ENCODE measurements around the gene NLRP5.
"Not testable (repeated sequence)": the region's sequence is repeated elsewhere in the genome, so short reads cannot be mapped to it uniquely, and the experiment has no call there.

Gene NLRP5

GRCh38 chr19:56099638-56100539, 113.3 kb downstream of the NLRP5 start:
- no peak for DNase-seq

- DNase-seq: no peak
Observed at GRCh38 chr19:56101095-56101494, 114.5 kb downstream of the NLRP5 start.

DNA sequence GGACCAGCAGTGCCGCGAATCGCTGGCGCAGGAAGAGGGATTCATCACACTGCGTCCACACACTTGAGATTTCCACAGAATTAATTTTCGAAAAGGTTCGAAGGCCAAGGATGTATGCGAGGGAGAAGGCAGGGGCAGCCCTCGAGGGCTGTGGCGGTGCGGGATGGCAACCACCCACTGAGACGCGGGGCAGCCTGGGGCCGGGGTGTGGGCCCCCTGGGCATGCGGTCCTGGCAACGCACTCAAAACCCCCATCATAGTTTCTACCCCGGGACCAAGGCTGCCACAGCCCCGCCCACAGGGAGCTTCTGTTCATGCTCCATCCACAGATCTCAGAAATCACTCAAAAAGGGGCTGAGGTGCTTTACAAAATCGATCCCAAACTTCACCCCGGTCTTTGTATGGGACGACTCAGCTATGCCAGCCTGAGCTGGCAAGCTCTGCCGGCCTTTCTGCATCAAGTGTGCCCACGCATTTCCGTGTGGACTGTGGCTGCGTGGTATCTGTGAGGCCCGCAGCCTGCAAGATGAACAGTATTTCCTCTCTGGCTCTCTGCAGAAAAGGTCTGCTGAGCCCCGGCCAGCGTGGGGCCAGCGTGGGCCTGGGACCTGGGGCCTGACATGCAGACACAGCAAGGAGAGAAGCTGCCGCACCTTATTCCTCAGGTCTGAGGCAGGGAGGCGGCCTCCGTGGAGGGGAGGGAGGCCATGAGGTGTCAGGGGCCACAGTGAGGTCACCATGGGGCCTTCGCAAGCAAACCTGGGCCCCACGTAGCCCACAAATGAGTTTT, 115.4 kb downstream of the NLRP5 start:
- no peak for DNase-seq

GRCh38 chr19:56103027-56103614, 116.5 kb downstream of the NLRP5 start:
- DNase-seq: no peak

DNA sequence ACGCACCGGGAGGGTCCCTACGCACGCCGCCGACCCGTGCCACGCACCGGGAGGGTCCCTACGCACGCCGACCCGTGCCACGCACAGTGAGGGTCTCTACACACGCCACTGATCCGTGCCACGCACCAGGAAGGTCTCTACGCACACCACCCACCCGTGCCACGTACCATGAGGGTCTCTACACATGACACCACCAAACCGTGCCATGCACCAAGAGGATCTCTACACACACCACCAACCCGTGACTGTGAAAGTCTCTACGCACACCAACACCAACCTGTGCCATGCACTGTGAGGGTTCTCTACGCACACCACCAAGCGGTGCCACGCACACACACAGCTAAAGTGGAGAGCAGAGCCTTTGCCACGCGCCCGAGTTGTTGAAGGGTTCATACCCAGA, 117.8 kb downstream of the NLRP5 start:
- DNase-seq: no peak

DNA sequence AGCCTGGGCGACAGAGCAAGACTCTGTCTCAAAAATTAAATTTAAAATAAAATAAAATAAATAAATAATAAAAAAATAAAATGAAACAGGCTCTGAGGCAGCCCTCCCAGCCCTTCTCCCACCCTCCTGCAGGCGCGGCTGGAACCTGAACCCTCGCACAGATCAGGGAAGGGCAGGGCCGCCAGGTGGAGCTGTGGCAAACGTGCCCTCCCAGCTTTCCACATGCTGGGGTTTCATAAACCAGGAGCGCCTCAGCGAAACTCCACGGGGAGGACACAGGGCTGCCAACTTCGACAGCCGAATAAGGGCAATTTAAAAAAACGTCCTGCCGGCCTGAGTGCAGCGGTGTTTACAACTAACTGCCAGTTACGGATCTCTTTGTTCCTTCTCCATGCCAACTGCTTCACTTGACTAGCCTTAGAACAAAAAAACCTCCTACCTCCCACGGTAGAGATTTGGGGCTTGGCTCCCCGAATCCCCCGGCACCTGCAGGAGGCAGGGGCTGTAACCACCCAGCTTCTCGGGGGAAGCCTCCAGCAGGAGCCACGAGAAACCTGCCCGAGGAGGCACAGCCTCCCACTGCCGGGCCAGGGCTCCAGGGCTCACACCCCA, 118.6 kb downstream of the NLRP5 start:
- DNase-seq: no peak

DNA sequence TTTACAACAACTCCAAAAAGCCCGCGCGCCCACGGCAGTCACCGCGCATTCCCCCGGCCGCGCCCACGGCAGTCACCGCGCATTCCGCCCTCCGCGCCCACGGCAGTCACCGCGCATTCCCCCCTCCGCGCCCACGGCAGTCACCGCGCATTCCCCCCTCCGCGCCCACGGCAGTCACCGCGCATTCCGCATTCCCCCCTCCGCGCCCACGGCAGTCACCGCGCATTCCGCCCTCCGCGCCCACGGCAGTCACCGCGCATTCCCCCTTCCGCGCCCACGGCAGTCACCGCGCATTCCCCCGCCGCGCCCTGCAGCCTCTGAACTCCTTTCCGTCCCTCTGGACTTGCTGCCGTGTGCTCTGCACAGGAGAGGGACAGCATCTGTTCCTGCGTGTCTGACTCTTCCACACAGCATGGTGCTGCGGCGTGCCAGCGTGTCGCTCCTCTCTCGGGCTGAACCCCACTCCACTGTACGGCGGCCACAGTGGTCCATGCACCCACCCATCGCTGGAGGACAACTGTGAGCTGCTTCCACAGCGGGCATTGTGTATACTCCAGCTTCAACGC, 119.3 kb downstream of the NLRP5 start:
- not testable (repeated sequence) for DNase-seq

- no peak for DNase-seq
Observed at GRCh38 chr19:56106397-56106849, 119.8 kb downstream of the NLRP5 start.

- no peak for DNase-seq
Observed at GRCh38 chr19:56106993-56107392, 120.4 kb downstream of the NLRP5 start.

DNA sequence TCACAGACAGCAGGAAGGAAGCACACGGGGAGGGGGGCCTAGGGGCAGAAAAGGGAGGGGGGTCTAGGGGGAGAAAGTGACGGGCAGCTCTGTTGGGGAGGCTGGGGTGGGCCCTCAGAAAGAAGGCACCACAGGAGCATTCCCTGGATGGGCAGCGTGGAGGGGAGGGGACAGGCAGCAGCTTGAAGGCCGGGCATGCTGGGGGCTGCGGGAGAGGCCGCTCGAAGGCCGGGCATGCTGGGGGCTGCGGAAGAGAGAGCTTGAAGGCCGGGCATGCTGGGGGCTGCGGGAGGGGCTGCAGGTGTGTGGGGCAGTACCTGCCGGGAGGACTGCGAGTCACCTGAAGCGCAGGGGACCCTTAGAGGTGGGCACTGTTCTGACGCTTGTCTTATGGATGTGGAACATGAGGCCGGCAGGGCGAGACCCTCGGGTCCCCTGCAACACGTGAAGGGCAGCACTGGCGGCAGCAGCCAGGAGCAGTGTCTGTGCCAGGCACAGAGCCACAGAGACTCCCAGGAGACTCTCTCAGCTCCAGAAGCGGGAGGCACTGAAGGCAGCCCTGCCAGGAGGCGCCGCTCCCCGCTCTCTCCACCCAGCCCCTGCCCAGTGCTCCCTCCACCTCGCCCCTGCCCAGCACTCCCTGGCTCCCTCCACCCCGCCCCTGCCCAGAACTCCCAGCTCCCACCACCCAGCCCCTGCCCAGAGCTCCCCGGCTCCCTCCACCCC, 121.2 kb downstream of the NLRP5 start:
- no peak for DNase-seq

DNA sequence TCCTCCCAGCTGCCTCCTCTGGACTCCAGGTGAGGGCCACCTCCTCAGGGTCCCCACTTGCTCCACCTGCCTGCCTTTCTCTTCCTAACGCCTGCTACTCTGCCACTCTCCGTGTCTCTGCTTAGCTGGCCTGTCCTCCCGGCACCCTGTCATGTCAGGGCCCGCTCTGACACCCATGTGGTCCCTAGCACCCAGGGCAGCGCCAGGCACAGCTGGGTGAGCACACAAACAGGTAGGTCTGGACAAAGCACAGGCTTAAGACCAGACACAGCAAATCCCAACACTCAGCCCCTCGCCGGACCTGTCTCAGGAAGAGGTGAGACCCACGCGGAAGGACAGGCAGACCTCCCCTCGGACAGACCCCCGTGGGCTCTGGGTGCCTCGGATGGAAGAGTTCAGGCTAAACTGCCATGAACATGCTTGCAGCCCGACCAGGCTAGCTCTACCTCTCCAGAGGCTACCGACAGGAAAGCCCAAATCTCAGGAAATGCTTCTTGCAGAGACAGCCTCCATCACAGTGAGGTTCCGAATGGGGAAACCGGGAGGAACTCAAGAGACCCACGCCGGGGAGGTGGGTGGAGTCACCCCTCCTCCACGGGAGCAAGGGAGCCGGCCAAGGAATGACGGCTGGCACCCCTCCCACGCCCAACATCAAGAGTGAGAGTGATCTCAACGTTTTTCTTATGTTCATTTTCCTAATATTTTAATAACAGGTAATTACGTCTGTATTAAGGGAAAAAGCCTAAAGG, 122.0 kb downstream of the NLRP5 start:
- no peak for DNase-seq

DNA sequence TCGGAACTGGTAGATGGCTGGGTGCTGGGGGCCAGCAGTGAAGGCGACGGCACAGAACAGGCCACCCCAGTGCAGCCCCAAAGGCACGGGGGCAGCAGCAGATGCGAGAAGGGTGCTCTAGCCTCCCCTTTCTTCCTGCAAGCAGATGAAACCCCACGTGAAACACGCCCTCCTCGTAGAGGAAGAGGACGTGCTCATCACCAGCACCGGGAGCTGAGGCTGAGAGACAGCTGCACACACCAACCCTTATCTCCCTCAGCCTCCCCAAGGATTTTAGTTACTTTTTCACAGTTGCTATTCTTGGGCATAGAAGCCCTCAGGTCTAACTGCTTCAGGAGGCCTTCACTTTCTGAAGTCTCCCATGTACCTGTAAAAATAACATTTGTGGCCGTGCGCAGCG, 122.7 kb downstream of the NLRP5 start:
- no peak for DNase-seq

GRCh38 chr19:56110515-56111448, 124.2 kb downstream of the NLRP5 start:
- no peak for DNase-seq

Measured in NK-92 treated with Interleukin-12 subunit alpha and Interleukin-12 subunit beta, amount 100 ng/mL, for 24 hours (cell line).